HG03457 (cell line): ENCODE results near the gene OSBPL10.
"Not testable (repeated sequence)": the region's sequence is repeated elsewhere in the genome, so short reads cannot be mapped to it uniquely, and the experiment has no call there.

Experiments used
- ATAC-seq: cut with Tn5 transposase; IDR thresholded peaks from one replicate; pipeline ENCODE4 v1.9.1; 2021; ENCODE audit warnings: moderate number of reproducible peaks; ENCODE audit not compliant: unreplicated experiment

The OSBPL10 gene

GRCh38 chr3:31981206-31982181 lies at the start of gene OSBPL10, which contains the start of gene ZNF860:
Gene OSBPL10 (minus strand): TSS chr3:31981262. CDS start chr3:31981179, 83 bp downstream.
Gene ZNF860 (plus strand): TSS chr3:31981750. CDS start chr3:31989080, 7,330 bp downstream.
- ATAC-seq, result no peak

GRCh38 chr3:32026593-32026992 lies 45.5 kb upstream of the OSBPL10 start:
- ATAC-seq, result no peak

- no peak for ATAC-seq
These were observed 41.9 kb upstream of the OSBPL10 start for GRCh38 chr3:32022947-32023346.

- ATAC-seq, result no peak
These were observed 40.7 kb upstream of the OSBPL10 start for GRCh38 chr3:32021748-32022147.

GRCh38 chr3:32021155-32021554 lies 40.1 kb upstream of the OSBPL10 start:
- ATAC-seq, result no peak

- no peak for ATAC-seq
These were observed 37.9 kb upstream of the OSBPL10 start for GRCh38 chr3:32018757-32019564.

- ATAC-seq, result no peak
These were observed 36.2 kb upstream of the OSBPL10 start for GRCh38 chr3:32017286-32017685.

- ATAC-seq, result not testable (repeated sequence)
These were observed 34.6 kb upstream of the OSBPL10 start for GRCh38 chr3:32015638-32016037.

- ATAC-seq, result not testable (repeated sequence)
These were observed 29.6 kb upstream of the OSBPL10 start for GRCh38 chr3:32010699-32011098.

- no peak for ATAC-seq
These were observed 28.9 kb upstream of the OSBPL10 start for GRCh38 chr3:32009957-32010356.

GRCh38 chr3:32009101-32009500 lies 28.0 kb upstream of the OSBPL10 start:
- ATAC-seq, result no peak

- no peak for ATAC-seq
These were observed 23.2 kb upstream of the OSBPL10 start for GRCh38 chr3:32004113-32004765.

- no peak for ATAC-seq
These were observed 22.3 kb upstream of the OSBPL10 start for GRCh38 chr3:32003380-32003779.

- ATAC-seq, result no peak
These were observed 21.7 kb upstream of the OSBPL10 start for GRCh38 chr3:32002561-32003368.

GRCh38 chr3:32000877-32001276 lies 19.8 kb upstream of the OSBPL10 start:
- ATAC-seq, result no peak

GRCh38 chr3:31999907-32000439 lies 18.9 kb upstream of the OSBPL10 start:
- ATAC-seq, result no peak

- ATAC-seq, result no peak
These were observed 16.4 kb upstream of the OSBPL10 start for GRCh38 chr3:31997500-31997899.

GRCh38 chr3:31996195-31996594 lies 15.1 kb upstream of the OSBPL10 start:
- ATAC-seq, result no peak

GRCh38 chr3:31995026-31995425 lies 14.0 kb upstream of the OSBPL10 start:
- not testable (repeated sequence) for ATAC-seq

GRCh38 chr3:31993843-31994242 lies 12.8 kb upstream of the OSBPL10 start:
- ATAC-seq, result no peak
